HEK293T (cell line): Measurements from ENCODE around the gene CLEC2D.

ENCODE experiments used
- ARNT ChIP-seq: fragments of 450-650 bp; IDR thresholded peaks from 2 replicates; pipeline ENCODE4 v1.6.1; 2017; ENCODE audit warnings: mild to moderate bottlenecking
- BHLHE40 ChIP-seq: fragments of 450-650 bp; IDR thresholded peaks from 2 replicates; pipeline ENCODE4 v1.6.1; 2016; ENCODE audit warnings: mild to moderate bottlenecking, moderate library complexity, borderline replicate concordance
- ELF4 ChIP-seq: fragments of 450-650 bp; IDR thresholded peaks from 2 replicates; pipeline ENCODE4 v1.6.1; 2017; ENCODE audit warnings: antibody characterized with exemption
- FOXA1 ChIP-seq: fragments of 450-650 bp; IDR thresholded peaks from 2 replicates; pipeline ENCODE4 v1.6.1; 2016; ENCODE audit warnings: mild to moderate bottlenecking
- FOXK2 ChIP-seq: fragments of 450-650 bp; IDR thresholded peaks from 2 replicates; pipeline ENCODE4 v1.6.1; 2016; ENCODE audit warnings: mild to moderate bottlenecking
- FOXM1 ChIP-seq: fragments of 450-650 bp; IDR thresholded peaks from 2 replicates; pipeline ENCODE4 v1.6.1; 2017; ENCODE audit warnings: mild to moderate bottlenecking, borderline replicate concordance
- HDGF ChIP-seq: fragments of 450-650 bp; IDR thresholded peaks from 2 replicates; pipeline ENCODE4 v1.6.1; 2017; ENCODE audit warnings: antibody characterized with exemption, borderline replicate concordance
- L3MBTL2 ChIP-seq: fragments of 450-650 bp; conservative IDR thresholded peaks from 2 replicates; pipeline ENCODE4 v1.6.1; 2016; ENCODE audit warnings: mild to moderate bottlenecking
- LEF1 ChIP-seq: fragments of 450-650 bp; IDR thresholded peaks from 2 replicates; pipeline ENCODE4 v1.6.1; 2017; ENCODE audit warnings: mild to moderate bottlenecking, borderline replicate concordance
- NFRKB ChIP-seq: fragments of 450-650 bp; IDR thresholded peaks from 2 replicates; pipeline ENCODE4 v1.6.1; 2016; ENCODE audit warnings: mild to moderate bottlenecking, moderate library complexity
- SP1 ChIP-seq: fragments of 450-650 bp; IDR thresholded peaks from 2 replicates; pipeline ENCODE4 v1.6.1; 2017
- SUZ12 ChIP-seq: fragments of 450-650 bp; IDR thresholded peaks from 2 replicates; pipeline ENCODE4 v1.6.1; 2016; ENCODE audit warnings: mild to moderate bottlenecking
- TARDBP ChIP-seq: fragments of 450-650 bp; IDR thresholded peaks from 2 replicates; pipeline ENCODE4 v1.6.1; 2016
- ZNF384 ChIP-seq: fragments of 450-650 bp; IDR thresholded peaks from 2 replicates; pipeline ENCODE4 v1.6.1; 2016

- no peak for TF ChIP-seq FOXK2
- no peak for TF ChIP-seq FOXM1
- no peak for TF ChIP-seq ELF4
- TF ChIP-seq SP1 = no peak
- TF ChIP-seq TARDBP = no peak
- TF ChIP-seq SUZ12 = no peak
- no peak for TF ChIP-seq LEF1
- no peak for TF ChIP-seq HDGF
- TF ChIP-seq NFRKB = no peak
- no peak for TF ChIP-seq FOXA1
- TF ChIP-seq ARNT = no peak
- TF ChIP-seq BHLHE40 = no peak
- TF ChIP-seq L3MBTL2 = no peak
- TF ChIP-seq ZNF384 = no peak
These were observed 32.1 kb downstream of the CLEC2D start for GRCh38 chr12:9701380-9702154.
